ENCODE data around the gene BGLAP.

BGLAP gene

GRCh38 chr1:156259805-156260204, 17.8 kb downstream of the BGLAP start:
- Histone ChIP-seq H3K9me3 (ENCODE audit: insufficient read depth, low read depth, low read length) (no peaks in the 10 kb centered on the region), H3K9ac (ENCODE audit: low read depth, low read length, poor library complexity, severe bottlenecking) (no peak overlapping the region), H3K4me3 (ENCODE audit: low read length, poor library complexity, severe bottlenecking) (no peak overlapping the region), H3K36me3 (ENCODE audit: insufficient read depth, low read length) (peaks cover 75% of the 10 kb centered on the region; the same call in 1 of the 2 replicates), H3F3A (ENCODE audit: low read depth) (no peaks in the 10 kb centered on the region), H2AFZ (ENCODE audit: low read length) (no peak overlapping the region), H3K79me2 (ENCODE audit: insufficient read depth, low read length) (no peaks in the 10 kb centered on the region), H3K4me2 (ENCODE audit: low read depth, low read length, poor library complexity, severe bottlenecking) (no peak overlapping the region), H4K20me1 (ENCODE audit: insufficient read depth, low read length, poor library complexity, severe bottlenecking) (no peaks in the 10 kb centered on the region), H3K9me2 (replicated peaks; ENCODE audit: low read depth, low read length) (no peaks in the 10 kb centered on the region), H3K4me1 (ENCODE audit: insufficient read depth, low read length, poor library complexity, severe bottlenecking) (peaks cover 3% of the 10 kb centered on the region), H3K27me3 (ENCODE audit: insufficient read depth, low read length, poor library complexity, severe bottlenecking) (no peaks in the 10 kb centered on the region)
- TF ChIP-seq EZH2phosphoT487 (IDR thresholded peaks at IDR 0.05; ENCODE audit: borderline replicate concordance) (no peak), CTCF (conservative IDR thresholded peaks at IDR 0.05; ENCODE audit: low read length) (peak; percentile 48)

GRCh38 chr1:156260896-156261295, 18.9 kb downstream of the BGLAP start:
- TF ChIP-seq CTCF (conservative IDR thresholded peaks at IDR 0.05; ENCODE audit: low read length) (no peak), EZH2phosphoT487 (IDR thresholded peaks at IDR 0.05; ENCODE audit: borderline replicate concordance) (no peak)
- Histone ChIP-seq H3K9me2 (replicated peaks; ENCODE audit: low read depth, low read length) (no peaks in the 10 kb centered on the region), H2AFZ (ENCODE audit: low read length) (no peak overlapping the region), H3K4me1 (ENCODE audit: insufficient read depth, low read length, poor library complexity, severe bottlenecking) (peaks cover 3% of the 10 kb centered on the region), H3K4me3 (ENCODE audit: low read length, poor library complexity, severe bottlenecking) (no peak overlapping the region), H3K79me2 (ENCODE audit: insufficient read depth, low read length) (no peaks in the 10 kb centered on the region), H3K36me3 (ENCODE audit: insufficient read depth, low read length) (peaks cover 86% of the 10 kb centered on the region; the same call in 1 of the 2 replicates), H4K20me1 (ENCODE audit: insufficient read depth, low read length, poor library complexity, severe bottlenecking) (no peaks in the 10 kb centered on the region), H3K4me2 (ENCODE audit: low read depth, low read length, poor library complexity, severe bottlenecking) (no peak overlapping the region), H3K27me3 (ENCODE audit: insufficient read depth, low read length, poor library complexity, severe bottlenecking) (no peaks in the 10 kb centered on the region), H3K9me3 (ENCODE audit: insufficient read depth, low read depth, low read length) (no peaks in the 10 kb centered on the region), H3K9ac (ENCODE audit: low read depth, low read length, poor library complexity, severe bottlenecking) (no peak overlapping the region), H3F3A (ENCODE audit: low read depth) (no peaks in the 10 kb centered on the region)

- Histone ChIP-seq H3K9me3 (ENCODE audit: insufficient read depth, low read depth, low read length) (no peaks in the 10 kb centered on the region), H2AFZ (ENCODE audit: low read length) (no peak overlapping the region), H3F3A (ENCODE audit: low read depth) (no peaks in the 10 kb centered on the region), H3K9me2 (replicated peaks; ENCODE audit: low read depth, low read length) (no peaks in the 10 kb centered on the region), H3K36me3 (ENCODE audit: insufficient read depth, low read length) (peaks cover 87% of the 10 kb centered on the region; the same call in 1 of the 2 replicates), H4K20me1 (ENCODE audit: insufficient read depth, low read length, poor library complexity, severe bottlenecking) (no peaks in the 10 kb centered on the region), H3K4me3 (ENCODE audit: low read length, poor library complexity, severe bottlenecking) (no peak overlapping the region), H3K4me1 (ENCODE audit: insufficient read depth, low read length, poor library complexity, severe bottlenecking) (no peaks in the 10 kb centered on the region), H3K9ac (ENCODE audit: low read depth, low read length, poor library complexity, severe bottlenecking) (no peak overlapping the region), H3K79me2 (ENCODE audit: insufficient read depth, low read length) (no peaks in the 10 kb centered on the region), H3K4me2 (ENCODE audit: low read depth, low read length, poor library complexity, severe bottlenecking) (no peak overlapping the region), H3K27me3 (ENCODE audit: insufficient read depth, low read length, poor library complexity, severe bottlenecking) (no peaks in the 10 kb centered on the region)
- TF ChIP-seq CTCF (conservative IDR thresholded peaks at IDR 0.05; ENCODE audit: low read length) (no peak), EZH2phosphoT487 (IDR thresholded peaks at IDR 0.05; ENCODE audit: borderline replicate concordance) (no peak)
Measured at GRCh38 chr1:156262461-156263287, 20.7 kb downstream of the BGLAP start.

Measured in Loucy (cell line).